Stimulated activated CD8-positive, alpha-beta memory T cell treated with anti-CD3 and anti-CD28 coated beads, Interleukin-15, amount 100 ng/mL, for 4 hours (primary cell): ENCODE data around the gene SLIT1.
"Not testable (repeated sequence)": the region's sequence is repeated elsewhere in the genome, so short reads cannot be mapped to it uniquely, and the experiment has no call there.

Source experiments
- DNase-seq, 2 donors: peaks; one replicate each; pipeline ENCODE4 v3.0.0-alpha.2; 2020; ENCODE audit warnings: low read depth in 2 of 2

The SLIT1 gene

DNA sequence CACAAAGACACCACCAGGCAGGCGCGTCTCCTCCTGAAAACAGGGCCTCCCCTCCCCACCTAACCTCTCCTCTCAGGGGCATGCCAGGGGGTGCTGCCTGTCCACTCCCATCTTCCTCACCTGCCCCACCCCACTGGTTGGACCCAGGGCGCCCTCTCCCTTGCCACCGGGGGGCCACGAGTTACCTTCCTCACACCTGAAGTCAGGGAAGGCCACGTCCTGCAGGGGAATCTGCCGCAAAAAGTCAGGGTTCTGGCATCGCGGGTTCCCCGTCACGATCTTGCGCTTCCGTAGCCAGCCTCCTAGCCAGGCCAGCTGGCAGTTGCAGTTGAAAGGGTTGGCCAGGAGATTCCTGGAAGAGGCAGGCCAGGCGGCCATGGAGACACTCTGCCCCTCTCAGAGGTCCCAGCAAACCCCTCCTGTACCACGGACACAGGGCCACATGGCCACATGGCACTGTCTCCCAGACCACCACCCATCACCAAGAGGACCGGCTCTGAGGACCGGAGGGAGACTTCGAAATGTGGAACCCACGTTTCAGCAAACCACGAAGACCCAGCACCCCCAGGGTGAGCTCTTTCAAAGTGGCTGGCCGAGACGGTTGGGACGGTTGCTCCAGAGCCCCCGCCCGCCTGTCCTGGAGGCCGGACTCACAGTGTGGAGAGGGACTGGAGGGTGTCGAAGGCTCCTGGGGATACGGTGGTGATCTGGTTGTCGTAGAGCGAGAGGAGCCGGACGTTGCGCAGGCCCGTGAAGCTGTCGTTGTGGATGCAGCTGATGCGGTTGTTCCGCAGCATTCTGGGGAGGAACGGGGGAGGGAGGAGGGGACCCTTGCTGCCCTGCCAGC is 142.8 kb downstream of the SLIT1 start:
- no peak for DNase-seq

DNA sequence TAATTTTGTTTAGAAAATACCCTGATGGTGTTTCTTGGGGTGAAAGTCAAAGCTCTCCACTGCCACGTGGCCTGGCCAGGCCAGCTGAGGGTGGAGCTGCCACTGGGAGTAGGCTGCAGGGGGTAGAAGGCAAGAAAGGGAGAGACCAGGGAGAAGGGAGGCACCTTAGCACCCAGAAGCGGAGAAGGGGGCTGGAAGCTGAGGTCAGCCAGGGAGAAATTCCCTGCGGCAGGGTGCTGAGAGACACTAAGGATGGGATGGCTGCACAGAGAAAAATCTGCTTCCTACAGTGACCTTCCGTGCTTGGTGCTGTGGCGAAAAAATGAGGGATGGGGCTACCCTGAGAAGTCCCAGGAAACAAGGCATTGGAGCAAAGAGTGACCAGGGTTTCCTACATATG is 143.7 kb downstream of the SLIT1 start:
- no peak for DNase-seq

DNA sequence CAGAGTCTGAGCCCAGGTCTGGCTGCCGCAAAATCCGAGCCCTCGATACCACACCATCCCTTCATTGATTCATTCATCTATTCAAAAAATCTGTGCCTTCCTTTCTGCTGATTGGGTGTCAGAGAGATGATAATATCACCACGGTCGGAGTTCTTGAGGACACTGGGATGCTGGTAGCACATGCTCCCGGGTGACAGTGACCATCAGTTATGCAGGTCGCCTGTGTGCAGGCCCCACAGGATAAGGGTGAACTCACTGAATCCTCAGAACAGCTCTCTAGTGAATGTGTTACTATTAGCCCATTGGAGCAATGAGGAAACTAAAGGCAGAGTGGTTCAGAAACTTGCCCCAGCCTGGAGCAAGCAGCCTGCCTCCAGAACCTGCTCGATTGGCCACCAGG is 145.1 kb downstream of the SLIT1 start:
- DNase-seq = no peak

DNA sequence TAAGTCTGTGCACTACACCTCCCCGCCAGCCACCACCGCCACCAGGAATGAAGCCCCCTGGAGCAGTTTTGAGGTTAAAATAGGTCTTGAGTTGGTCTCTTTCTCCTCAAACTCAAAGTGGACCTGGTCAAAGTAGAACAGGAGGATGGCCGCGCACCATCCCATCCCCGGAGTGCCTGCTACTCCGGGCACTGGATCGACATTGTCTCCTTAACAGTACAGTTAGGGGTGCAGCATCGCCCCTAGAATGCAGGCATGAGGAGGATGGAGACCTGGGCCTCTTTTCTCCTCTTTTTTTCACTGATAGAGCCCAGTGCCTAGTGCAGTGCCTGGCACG is 145.5 kb downstream of the SLIT1 start:
- DNase-seq = no peak

DNA sequence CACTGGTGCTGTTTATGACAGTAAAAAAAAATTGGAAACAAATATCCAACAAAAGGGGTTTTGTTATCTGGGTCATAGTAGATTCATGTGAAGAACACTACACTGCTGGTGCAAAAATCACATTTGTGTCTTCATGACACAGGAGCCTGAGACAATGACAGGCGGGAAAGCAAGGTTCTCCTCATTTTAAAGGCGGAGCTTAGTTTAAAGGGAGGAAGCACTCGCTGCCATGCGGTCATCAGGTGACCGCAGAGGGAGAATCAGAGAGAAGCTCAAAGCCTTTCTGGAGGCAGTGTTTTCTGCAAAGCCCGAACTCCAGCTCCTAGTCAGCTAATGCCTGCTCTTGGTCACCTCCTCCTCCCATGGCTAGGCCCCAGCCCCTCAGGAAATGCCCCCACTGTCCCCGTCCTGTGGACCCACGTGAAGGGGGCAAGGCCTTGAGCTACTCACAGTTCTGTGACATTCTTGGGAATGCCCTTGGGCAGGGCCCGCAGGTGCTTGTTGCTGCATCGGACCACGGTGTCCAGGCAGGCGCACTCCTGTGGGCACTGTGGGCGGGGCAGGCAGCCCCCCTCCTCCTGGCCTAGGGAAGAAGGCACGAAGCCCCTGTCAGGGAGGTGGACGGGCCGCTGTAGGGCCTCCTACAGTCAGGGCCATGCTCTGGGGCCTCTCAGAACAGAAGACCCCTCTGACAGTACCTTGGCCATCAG is 146.1 kb downstream of the SLIT1 start:
- DNase-seq = no peak

DNA sequence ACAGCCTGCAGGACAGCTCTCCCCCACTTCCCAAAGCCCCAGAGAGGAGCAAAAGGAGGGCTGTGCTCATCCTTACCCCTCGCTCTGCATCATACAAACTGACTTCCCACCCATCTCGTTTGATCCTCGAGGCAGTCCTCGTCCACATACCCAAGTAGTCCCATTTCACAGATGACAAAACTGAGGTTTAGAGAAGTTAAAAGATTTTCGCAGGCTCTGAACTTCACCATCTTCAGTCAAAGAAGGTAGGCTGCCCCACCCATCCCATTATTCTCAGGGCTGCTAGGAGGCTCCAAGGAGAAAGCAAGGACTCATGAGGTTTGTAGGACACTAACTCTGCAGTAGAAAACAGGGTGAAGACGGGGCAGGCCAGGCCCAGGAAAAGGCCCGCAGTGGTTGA is 147.1 kb downstream of the SLIT1 start:
- DNase-seq = no peak

DNA sequence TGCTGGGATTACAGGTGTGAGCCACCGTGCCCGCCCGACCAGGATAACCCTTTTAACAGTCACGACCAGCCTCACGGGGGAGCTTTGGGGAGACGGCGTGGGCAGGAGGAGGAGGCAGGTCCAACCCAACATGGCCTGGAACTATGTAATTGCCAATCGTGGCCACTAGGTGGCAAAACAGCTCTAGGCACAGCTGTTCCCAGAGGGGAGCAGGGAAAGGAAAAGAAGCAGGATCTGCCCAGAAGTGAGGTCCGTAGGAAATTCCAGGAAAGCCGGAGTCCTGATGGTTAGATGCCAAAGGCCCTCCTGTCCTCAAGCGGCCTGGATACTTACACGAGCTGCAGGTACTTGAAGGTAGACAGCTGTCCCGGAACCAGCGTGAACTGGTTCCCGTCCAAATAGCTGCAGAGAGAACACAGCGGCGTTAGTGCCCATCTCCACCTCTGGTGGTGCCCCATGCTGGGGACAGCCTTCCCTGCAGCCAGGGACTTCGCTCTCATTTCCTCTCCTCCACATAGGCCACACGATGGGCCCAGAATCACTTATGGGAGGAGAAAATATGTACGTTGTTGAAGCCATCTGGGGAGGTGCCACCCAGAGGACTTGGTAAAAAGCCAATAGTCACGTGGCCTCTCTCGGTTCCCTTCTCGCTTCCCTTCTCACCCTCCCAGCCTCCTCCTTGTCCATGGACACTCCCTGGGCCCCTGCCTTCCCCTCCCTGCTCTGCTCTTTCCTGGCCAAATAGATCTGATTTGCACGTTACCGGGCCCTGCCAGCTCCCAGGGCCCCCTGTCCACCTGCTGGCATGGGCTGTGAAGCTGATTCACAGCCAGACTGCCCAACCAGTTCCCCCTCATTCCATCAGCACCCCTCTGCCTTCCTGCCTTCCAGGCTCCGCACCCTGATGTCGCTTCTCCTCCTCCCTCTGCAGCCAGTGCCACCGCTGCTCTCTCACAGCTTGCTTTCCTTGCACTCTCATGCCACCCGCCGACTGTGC is 148.1 kb downstream of the SLIT1 start:
- DNase-seq = peak; percentile 31 to 41

DNA sequence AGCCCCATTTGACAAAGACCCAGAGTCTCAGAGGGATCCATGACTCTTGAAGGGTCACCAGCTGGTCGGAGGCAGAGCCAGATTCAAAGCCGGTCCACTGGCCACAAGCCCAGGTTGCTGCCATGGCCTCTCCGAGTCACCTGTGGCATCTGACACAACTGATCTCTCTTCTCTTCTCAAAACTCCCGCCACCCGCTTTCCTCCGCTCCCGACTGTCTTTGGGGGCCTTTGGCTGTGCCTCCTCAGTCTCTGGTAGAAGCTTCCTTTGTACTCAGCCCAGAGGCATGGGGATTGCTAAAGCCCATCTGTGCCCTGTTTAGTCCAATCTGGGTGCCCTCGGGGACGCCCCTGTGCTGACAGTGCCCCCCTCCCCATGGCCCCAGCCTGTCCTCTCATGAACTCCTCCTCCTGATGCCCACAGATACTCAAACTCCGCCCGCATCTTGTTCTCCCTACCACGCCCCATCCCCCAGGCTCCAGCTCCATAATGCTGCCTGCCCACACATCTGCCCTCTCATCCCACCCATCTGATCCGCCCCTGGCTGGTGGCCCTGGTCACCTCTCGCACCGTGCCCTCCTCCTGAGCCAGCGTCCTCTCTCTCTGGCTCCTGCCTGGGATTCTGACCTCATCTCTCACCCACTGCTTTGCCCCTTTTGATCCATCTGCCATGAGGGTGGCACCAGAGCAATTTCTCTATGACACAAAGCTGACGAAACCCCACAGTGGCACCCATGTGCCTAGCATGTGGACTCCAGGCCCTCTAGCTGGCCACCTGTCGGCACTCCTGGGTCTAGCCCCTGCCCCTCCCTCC is 150.6 kb downstream of the SLIT1 start:
- DNase-seq = no peak

DNA sequence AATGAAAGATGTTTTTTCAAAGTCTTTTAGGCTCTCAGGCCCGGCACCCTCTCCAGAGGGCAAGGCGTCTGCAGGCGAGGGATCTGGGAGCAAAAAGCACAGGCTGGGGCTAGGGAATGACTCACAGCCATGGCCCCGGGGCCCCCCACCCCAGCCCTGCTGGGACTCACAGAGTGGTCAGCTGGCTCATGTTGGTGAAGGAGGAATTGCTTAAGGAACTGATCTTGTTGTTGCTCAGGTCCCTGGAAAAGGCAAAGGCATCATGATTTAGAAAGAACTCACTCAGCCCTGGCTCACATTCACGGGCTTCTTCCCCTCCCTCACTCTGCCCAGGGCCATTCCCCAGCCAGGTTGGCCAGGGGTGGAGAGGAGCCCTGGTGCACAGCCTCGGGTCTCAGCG is 151.5 kb downstream of the SLIT1 start:
- DNase-seq = no peak

DNA sequence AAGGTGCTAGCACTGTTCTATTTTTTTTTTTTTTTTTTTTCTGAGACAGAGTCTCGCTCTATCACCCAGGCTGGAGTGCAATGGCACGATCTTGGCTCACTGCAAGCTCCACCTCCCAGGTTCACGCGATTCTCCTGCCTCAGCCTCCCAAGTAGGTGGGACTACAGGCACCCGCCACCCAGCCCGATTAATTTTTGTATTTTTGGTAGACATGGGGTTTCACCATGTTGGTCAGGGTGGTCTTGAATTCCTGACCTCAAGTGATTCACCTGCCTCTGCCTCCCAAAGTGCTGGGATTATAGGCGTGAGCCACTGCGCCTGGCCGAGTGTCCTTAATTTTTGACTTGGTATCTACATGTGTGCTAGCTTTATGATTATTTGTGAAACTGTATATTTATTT is 151.9 kb downstream of the SLIT1 start:
- not testable (repeated sequence) for DNase-seq

DNA sequence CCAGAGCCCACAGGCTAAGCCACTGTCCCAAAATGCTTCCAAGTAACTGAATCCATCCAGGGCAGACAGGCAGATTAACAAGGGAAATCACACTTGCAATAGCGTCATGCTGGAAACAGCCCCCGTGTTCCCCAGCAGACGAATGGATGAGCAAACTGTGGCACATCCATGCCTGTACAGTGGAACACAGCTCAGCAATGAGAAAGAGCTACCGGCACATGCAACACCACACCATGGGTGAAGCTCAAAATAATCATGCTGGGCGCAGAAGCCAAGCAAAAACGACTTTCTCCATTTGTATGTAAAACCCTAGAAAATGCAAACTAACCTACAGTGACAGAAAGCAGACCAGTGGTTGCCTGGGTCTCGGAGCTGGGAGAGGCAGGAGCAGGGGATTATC is 153.1 kb downstream of the SLIT1 start:
- DNase-seq = no peak

DNA sequence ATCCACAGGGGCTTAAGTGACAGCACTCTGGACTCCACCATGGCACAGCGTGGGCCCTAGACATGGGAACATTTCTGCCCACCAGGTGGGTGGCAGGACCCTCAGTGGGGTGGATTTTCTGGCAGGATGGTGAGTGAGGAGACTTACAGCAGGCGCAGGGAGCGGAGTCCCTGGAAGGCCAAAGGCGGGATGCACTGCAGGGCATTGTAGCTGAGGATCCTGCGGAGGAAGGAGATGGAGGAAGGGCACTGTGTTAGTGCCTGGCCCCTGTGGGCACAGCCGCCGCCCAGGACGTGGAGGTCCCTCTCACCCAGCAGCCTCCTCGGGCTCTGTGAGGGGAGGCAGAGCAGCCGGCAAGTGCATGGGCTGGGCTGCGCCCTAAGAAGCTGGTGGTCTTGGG is 154.3 kb downstream of the SLIT1 start:
- DNase-seq = no peak

DNA sequence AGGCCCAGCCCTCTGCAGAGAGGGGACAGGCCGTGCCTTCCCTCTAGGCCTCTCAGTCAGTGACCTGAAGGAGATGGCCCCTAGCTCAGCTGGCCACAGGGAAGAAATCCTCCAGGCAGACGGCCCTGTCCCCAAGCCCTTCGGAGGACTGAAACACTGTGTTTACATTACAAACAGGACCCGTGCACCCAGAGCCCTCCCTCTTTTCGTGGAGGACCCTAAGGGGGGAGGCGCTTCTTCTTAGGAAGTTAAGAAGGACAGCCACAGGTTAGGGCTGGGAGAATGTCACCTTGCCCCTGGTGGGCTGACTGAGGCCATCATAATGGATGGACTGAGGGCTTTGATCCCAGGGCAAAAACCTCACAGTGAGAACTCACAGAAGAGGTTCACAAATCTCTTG is 154.9 kb downstream of the SLIT1 start:
- no peak for DNase-seq

DNA sequence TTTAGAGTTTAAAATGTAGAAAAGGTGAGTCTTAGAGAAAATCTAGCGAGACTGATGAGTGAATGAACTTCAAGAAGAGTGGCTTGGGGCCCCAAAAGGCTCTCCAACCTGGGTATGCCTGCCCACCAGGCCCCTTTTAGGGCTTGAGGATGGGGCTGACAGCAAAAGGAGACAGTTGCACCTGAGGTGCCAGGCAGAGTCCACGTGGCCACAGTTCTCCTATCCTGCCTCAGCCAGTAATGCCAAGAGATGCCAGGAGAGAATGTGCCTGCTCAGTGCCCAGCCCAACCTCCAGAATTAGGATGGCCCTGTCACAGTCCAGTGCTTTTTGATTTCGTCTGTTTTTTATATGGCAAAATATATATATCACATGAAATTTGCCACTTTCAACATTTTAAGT is 156.5 kb downstream of the SLIT1 start:
- no peak for DNase-seq

DNA sequence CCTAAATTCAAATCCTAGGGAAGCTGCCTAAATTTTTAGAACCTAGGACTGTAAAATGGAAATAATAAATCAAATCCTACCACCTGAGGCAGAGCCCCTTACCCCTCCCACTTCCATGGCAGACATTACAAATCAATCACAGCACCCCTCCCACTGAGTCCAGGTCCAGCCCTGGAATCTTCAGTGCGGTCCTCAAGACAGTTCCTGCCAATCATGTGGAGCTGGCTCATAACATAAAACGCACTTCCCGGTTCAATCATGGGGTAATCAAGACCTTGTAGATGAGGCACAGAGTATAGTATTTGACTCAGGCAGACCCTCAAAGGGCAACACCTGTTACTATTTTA is 157.0 kb downstream of the SLIT1 start:
- no peak for DNase-seq

DNA sequence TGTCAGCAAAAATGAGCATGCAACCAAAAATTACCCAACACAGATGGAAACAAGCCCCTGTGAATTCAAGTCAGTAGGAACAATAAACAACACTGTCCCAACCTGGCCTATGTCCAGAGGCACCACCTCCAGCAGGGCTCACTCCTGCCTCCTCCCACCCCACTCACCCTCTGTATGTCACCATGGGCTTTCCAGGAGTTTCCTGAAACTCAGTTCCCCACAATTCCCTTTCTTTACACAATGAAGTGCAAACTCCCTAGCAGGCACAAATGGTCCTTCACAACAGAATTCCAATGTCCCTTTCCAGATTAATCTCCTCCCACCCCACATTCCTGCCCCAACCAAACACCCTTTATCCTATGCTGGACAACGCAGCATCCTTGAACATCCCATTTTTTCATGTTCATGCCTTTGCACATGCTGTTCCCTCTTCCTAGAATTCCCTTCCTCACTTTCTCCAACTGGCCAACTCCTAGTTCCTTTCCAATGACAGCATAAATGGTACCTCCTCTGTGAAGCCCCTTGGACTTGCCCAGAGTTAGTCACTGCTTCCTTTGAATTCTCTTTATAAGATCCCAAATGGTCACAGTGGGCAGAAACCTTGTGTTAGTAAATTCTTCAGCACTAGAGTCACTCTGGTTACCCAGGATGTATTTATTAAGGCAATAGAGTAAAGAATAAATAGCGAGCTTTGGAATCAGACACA is 157.5 kb downstream of the SLIT1 start:
- DNase-seq = no peak

DNA sequence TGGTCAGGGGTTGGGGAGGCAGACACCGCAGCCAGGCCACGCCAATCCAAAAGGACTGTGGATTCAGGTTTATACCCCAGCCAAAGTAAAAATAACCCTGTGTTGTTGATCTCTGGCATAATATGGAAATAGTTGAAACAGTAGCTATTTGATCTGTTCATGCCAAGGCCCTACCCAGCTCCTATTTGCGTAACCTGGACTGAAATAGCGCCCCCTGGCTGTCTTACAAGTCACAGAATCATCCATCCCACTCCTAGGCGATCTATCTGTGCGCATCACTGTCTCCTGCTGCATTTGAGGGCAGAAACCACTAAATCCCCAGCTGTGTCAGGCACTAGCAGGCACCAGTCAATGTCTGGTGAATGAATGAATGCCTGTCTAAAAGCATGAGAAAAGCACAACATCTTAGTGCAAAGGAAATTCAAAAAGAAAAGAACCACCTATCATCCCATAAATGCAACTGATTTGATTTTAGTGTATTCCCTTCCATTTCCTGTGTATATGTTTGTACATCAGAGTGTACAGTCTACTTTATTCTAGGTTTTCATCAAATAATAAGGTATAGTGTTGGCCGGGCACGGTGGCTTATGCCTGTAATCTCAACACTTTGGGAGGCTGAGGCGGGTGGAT is 160.0 kb downstream of the SLIT1 start:
- DNase-seq = no peak

DNA sequence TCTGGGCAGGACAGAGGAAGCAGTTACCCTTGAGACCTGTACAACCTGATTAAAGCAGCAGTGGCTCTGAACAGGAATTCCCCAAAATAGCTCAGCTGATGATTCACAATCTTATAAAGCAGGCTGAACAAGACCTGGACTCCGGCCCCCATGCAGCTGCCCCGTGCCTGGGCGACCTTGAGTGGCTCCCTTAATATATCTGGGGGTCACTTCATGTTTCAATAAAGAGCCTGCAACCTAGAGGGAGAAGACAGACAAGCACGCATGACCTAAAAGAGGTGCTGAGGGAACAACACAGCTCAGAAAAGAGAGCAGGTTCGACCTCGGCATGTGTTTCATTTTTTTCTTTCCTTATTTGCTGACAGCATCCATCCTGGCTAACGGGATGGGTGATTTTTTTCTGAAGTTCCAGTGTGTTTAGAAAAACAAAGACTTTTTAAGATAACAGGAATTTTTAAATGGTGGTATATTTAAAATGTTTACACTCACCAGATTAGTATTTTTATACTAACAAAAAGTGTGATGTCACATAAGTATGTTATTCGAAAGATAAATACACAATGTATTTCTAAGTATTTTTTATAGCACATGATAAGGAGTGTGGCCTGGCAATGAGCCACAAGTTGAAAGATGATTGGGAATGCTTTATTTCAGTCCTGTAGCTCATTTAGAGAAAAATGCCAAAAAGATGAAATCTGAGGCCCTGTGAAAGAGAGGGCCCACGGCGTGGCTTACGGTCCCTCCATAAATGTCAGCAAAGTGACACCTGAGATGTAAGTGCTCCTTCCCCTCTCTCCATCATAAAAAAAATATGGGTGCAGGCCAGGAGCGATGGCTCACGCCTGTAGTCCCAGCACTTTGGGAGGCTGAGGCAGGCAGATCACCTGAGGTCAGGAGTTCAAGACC is 161.3 kb downstream of the SLIT1 start:
- no peak for DNase-seq

DNA sequence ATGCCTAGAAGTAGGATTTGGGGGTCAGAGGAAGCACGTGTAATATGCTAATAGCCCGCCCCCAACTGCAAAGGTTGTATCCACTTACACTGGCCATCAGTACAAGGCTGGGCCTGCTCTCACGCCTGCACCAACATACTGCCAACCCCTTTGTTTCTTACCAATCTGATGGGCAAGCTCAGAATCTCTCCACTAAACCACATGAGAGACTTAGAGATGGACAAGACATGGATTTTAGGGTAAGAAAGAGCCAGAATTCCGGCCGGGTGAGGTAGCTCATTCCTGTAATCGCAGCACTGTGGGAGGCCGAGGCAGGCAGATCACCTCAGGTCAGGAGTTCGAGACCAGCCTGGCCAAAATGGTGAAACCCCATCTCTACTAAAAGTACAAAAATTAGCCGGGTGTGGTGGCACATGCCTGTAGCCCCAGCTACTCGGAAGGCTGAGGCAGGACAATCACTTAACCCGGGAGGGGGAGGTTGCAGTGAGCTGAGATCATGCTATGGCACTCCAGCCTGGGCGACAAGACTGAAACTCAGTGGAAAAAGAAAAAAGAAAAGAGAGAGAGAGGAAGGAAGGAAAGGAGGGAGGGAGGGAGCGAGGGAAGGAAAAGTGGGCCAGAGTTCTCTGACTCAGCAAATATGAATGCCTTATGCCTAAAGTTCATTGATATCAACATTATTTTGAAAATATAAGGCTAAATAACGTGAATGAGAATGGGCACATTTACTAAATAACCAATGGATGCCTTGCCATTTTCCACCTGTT is 162.2 kb downstream of the SLIT1 start:
- no peak for DNase-seq
